Mucosa of descending colon (tissue), 3 donors: Measurements from ENCODE around the gene SDK2. TPM values are rescaled to one million over a fixed set of nuclear protein-coding genes. Genes with fewer than 3 reads are reported as not detected.
A peak's percentile ranks its signal among the peaks of the same experiment; 100 is the strongest.

Experiments
- ATAC-seq: fragments of 200-7000 bp; cut with Tn5 transposase; one replicate; pipeline ENCODE4 v1.9.1; 2020; ENCODE audit warnings: mild to moderate bottlenecking, moderate library complexity
- DNase-seq, 3 donors: peaks; one replicate each; pipeline ENCODE4 v3.0.0-alpha.2; 2020
- H3K36me3 ChIP-seq: fragments of 200-600 bp; one replicate; pipeline ENCODE4 v1.8.0; 2021; ENCODE audit warnings: low read depth, mild to moderate bottlenecking
- H3K4me1 ChIP-seq: fragments of 200-600 bp; one replicate; pipeline ENCODE4 v1.8.0; 2021; ENCODE audit warnings: low read depth, mild to moderate bottlenecking
- H3K4me3 ChIP-seq: fragments of 200-600 bp; one replicate; pipeline ENCODE4 v1.8.0; 2021; ENCODE audit warnings: mild to moderate bottlenecking
- H3K9me3 ChIP-seq: fragments of 200-600 bp; one replicate; pipeline ENCODE4 v1.8.0; 2021; ENCODE audit warnings: mild to moderate bottlenecking
- intact Hi-C, 2 donors: fragments of 100-400 bp; cut with DNase I in 1 of 2; cut with micrococcal nuclease in 1 of 2; formaldehyde crosslinking; loops; one replicate each; pipeline versions ENCODE4 v1.11.0 to v1.11.1; 2022; cut with DNase I, micrococcal nuclease
- total RNA-seq, 3 donors: library from RNA; stranded (reverse); fragmentation: NEBNext Ultra II Directional in 2 of 3; extraction: Animal tissue kit (Norgen Biotek cat#: 25700) in 2 of 3; gene quantifications; one replicate each; pipeline versions ENCODE4 v1.2.1 to v1.2.4, GENCODE V29; 2021 to 2023
- TF ChIP-seq, protein P1 (sequence below): fragments of 200-600 bp; IDR thresholded peaks from one replicate; pipeline ENCODE4 v1.8.0; 2022; ENCODE audit warnings: antibody characterized with exemption, mild to moderate bottlenecking
- donor health status: DM: no; HTN: no; CAD: no; lungs with moderate emphysema.
- donor health status: DM: no; HTN: no; CAD: no.
- donor health status: DM: no; HTN: yes; CAD: no.

Gene SDK2
- total RNA-seq, 3 donors from 2014 or later, result 1.2 to 1.6 (median 1.3) TPM

DNA sequence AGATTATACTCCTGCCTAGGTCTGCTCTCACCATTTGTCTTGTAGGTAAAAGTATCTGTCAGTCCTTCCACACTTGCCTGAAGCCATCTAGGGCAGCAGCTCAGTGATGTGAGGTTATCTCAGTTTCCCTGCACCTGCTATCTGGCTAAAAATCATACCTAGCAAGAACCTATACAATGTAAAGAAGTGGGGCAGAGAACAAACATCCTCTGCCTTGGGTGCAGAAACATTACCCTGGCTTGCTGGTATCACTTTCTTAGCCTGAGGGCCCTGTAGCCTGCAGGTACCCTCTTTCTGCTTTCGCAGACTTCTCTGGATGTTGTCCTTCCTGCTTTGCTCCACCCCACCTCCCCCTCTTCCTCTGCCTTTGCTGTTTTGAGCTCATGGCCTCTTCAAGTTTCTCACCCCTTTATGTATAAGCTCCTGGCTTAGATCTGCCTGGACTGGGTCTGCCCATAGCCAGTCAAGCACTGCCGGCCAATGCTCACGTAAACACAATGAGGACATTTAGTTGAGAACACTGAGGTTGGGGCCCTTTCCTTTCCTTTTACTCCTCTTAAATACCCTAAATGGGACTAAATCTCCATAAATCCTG lies 8.7 kb upstream of the SDK2 start:
- Histone ChIP-seq H3K4me3 (no peak overlapping the region), H3K4me1 (peaks cover 35% of the 10 kb centered on the region), H3K9me3 (no peaks in the 10 kb centered on the region), H3K36me3 (no peaks in the 10 kb centered on the region)
- TF ChIP-seq, protein P1, sequence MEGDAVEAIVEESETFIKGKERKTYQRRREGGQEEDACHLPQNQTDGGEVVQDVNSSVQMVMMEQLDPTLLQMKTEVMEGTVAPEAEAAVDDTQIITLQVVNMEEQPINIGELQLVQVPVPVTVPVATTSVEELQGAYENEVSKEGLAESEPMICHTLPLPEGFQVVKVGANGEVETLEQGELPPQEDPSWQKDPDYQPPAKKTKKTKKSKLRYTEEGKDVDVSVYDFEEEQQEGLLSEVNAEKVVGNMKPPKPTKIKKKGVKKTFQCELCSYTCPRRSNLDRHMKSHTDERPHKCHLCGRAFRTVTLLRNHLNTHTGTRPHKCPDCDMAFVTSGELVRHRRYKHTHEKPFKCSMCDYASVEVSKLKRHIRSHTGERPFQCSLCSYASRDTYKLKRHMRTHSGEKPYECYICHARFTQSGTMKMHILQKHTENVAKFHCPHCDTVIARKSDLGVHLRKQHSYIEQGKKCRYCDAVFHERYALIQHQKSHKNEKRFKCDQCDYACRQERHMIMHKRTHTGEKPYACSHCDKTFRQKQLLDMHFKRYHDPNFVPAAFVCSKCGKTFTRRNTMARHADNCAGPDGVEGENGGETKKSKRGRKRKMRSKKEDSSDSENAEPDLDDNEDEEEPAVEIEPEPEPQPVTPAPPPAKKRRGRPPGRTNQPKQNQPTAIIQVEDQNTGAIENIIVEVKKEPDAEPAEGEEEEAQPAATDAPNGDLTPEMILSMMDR, result no peak
- intact Hi-C loops, result loop anchor here in 1 of 2 donors (10.0 kb wide), 1 partner anchor 302 kb away; no protein-coding TSS in a partner anchor
- DNase-seq, result no peak
- ATAC-seq, result no peak

DNA sequence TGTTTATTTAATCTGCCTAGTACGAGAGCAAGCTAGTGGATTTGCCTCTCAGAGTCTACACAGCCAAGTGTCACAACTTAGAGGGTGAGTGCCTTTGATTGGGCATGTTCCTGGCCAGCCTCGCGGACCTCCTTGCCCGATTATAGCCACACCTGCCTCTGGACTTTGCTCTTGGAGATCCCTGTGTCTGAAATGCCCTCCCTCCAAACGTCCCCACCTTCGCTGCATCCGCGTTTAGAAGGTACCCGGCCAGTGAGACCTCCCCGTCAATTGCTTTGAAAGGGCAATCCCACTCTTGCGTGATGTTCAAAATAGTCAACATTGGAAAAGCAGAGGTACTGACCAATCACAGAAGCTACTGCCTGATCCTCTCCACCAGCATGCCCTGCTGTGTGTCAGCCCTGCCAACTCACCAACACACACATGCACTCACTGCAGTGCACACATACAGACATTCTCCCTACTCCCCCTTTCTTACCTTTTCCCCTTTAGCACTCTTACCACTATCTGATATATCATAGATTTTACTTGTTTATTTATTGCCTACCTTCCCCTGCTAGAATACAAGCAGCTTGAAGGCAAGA lies 6.5 kb upstream of the SDK2 start:
- intact Hi-C loops, result loop anchor here in 1 of 2 donors (10.0 kb wide), 1 partner anchor 304 kb away; no protein-coding TSS in a partner anchor
- H3K4me1 ChIP-seq, result peaks cover 26% of the 10 kb centered on the region
- DNase-seq, result peak in 2 of 3 donors; percentile 73 to 77
- TF ChIP-seq, protein P1, result no peak
- H3K9me3 ChIP-seq, result no peaks in the 10 kb centered on the region
- H3K36me3 ChIP-seq, result no peaks in the 10 kb centered on the region
- no peak overlapping the region for H3K4me3 ChIP-seq
- ATAC-seq, result peak; percentile 82

DNA sequence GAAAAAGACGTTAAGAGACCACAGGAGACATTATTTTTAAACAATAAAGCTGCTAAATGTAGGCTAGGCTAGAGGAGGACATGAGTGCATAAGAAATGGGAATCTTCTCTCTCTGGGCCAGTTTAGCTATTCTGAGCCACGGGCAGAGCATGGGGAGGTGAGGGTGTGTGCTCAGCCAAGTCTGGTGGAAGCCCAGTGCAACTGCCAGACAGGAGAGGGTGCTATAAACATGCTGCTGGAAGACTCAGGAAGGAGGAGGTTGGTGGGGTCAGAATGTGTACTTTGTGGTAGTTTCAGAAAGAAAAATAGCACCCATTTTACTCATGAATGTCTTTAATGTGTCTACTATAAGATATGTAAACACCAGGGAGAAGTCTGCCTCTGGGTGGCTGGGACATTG lies 5.9 kb upstream of the SDK2 start:
- TF ChIP-seq, protein P1, result peak; percentile 30
- Histone ChIP-seq H3K4me1 (peaks cover 30% of the 10 kb centered on the region), H3K4me3 (no peak overlapping the region), H3K9me3 (no peaks in the 10 kb centered on the region), H3K36me3 (no peaks in the 10 kb centered on the region)
- DNase-seq, result peak in 2 of 3 donors; percentile 44 to 58
- peak; percentile 84 for ATAC-seq
- intact Hi-C loops, result loop anchor here in 1 of 2 donors (10.0 kb wide), 1 partner anchor 305 kb away; no protein-coding TSS in a partner anchor

DNA sequence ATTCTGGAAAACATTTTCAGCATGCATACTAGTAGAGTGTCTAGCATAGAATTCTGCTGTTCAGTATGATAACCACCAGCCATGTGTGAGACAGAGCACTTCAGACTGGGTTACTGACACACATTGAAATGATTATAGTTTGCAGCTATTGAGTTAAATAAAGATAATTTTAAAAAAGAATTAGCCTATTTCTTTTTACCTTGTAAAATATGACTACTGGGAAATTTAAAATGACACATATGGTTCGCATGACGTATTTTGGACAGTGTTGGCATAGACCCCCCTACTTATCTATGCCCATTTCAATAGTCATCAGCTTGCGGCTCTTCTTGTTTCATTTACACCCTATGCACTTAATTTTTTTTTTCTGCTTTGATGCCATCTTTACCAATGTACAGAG lies 4.7 kb upstream of the SDK2 start:
- intact Hi-C loops, result no loop called here
- no peak overlapping the region for H3K4me3 ChIP-seq
- H3K4me1 ChIP-seq, result peaks cover 31% of the 10 kb centered on the region
- no peaks in the 10 kb centered on the region for H3K36me3 ChIP-seq
- H3K9me3 ChIP-seq, result no peaks in the 10 kb centered on the region
- TF ChIP-seq, protein P1, result no peak
- DNase-seq (no peak), ATAC-seq (no peak)

DNA sequence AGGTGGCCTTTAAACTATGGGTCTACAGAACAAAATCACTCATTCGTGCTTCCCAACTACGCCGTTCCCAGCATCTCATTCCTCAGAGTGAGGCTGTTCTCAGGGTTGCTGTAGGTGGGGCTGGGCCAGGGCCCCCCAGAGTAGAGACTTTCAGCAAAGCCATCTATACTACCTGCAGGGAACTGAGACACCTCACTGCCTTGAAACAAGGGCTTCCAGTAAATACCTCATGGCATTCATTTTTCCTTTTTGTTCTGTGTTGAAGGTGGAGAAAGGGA lies 4.2 kb upstream of the SDK2 start:
- DNase-seq (no peak), ATAC-seq (no peak)
- TF ChIP-seq, protein P1, result no peak
- intact Hi-C loops, result no loop called here
- H3K4me1 ChIP-seq, result peaks cover 34% of the 10 kb centered on the region
- no peaks in the 10 kb centered on the region for H3K36me3 ChIP-seq
- H3K9me3 ChIP-seq, result no peaks in the 10 kb centered on the region
- H3K4me3 ChIP-seq, result no peak overlapping the region
